Stomach (tissue), 4 donors: ENCODE results near the gene MB21D2.

Experiments used
- CTCF ChIP-seq, 7 experiments: fragments of 450-650 bp in 4 of 7; fragments of 200-600 bp in 3 of 7; sonication (generic) in 3 of 7; IDR thresholded peaks; one replicate each; pipeline ENCODE4 v1.5.1; 2016 to 2019; ENCODE audit warnings: antibody characterized with exemption in 7 of 7, control low read depth in 2 of 7, mild to moderate bottlenecking in 1 of 7
- POLR2AphosphoS5 ChIP-seq, 3 donors: sonication (generic); formaldehyde crosslinking; IDR thresholded peaks; one replicate each; pipeline ENCODE4 v1.6.1; 2016; ENCODE audit warnings: antibody characterized with exemption in 3 of 3

DNA sequence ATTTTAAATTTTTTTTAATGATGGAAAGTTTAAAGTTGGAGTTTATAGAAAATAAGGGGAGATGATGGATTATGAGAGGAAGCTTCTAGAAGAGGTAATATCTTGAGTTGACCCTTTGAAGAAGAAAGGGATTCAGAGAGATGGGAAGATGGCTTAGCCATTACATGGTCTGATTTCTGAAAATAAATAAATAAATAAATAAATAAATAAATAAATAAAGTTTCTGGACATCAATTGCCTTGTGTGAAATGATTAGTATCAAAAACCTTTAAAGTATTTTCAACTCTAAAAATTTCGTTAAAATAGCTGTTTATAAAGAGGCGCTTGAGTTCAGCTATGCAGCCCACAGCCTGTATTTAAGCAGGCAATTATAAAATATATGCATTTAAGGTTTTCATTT is 93.3 kb downstream of the MB21D2 start:
- no peak for TF ChIP-seq CTCF (IDR thresholded peaks at IDR 0.05)
- TF ChIP-seq POLR2AphosphoS5 (IDR thresholded peaks at IDR 0.05) = no peak
